Progenitor cell of endocrine pancreas (in vitro differentiated cells): Measurements from ENCODE around the gene SNRPB. TPM values are rescaled to one million over a fixed set of nuclear protein-coding genes. Genes with fewer than 3 reads are reported as not detected.
"Not testable (repeated sequence)": the region's sequence is repeated elsewhere in the genome, so short reads cannot be mapped to it uniquely, and the experiment has no call there.

Experiments used
- DNase-seq: peaks from one replicate; pipeline ENCODE4 v3.0.0; 2021; ENCODE audit warnings: low spot score; ENCODE audit not compliant: unreplicated experiment
- H3K27ac Mint-ChIP-seq: 2 replicates; pipeline ENCODE4 v1.8.0; 2021; ENCODE audit warnings: mild to moderate bottlenecking, moderate library complexity, mixed read lengths
- H3K27me3 Mint-ChIP-seq: 2 replicates; pipeline ENCODE4 v1.8.0; 2021; ENCODE audit warnings: mixed read lengths
- H3K36me3 Mint-ChIP-seq: 2 replicates; pipeline ENCODE4 v1.8.0; 2022; ENCODE audit warnings: mixed read lengths; ENCODE audit not compliant: insufficient read depth
- H3K4me1 Mint-ChIP-seq: 2 replicates; pipeline ENCODE4 v1.8.0; 2021; ENCODE audit warnings: low read depth, mixed read lengths
- H3K4me3 Mint-ChIP-seq: 2 replicates; pipeline ENCODE4 v1.8.0; 2021; ENCODE audit warnings: low read depth, mild to moderate bottlenecking, moderate library complexity, mixed read lengths
- H3K9me3 Mint-ChIP-seq: 2 replicates; pipeline ENCODE4 v1.8.0; 2021; ENCODE audit warnings: low read depth, mixed read lengths
- total RNA-seq: library from RNA; stranded (reverse); gene quantifications from 2 replicates; pipeline ENCODE4 v1.2.1, GENCODE V29; 2021
- TF ChIP-seq, protein P1 (sequence below): fragments of 200-600 bp; sonication (generic); IDR thresholded peaks from one replicate; pipeline ENCODE4 v1.5.0; 2021; ENCODE audit warnings: antibody characterized with exemption, mild to moderate bottlenecking; ENCODE audit not compliant: unreplicated experiment

Gene SNRPB
- total RNA-seq, 1 donor from 2014 or later = 169 TPM

DNA sequence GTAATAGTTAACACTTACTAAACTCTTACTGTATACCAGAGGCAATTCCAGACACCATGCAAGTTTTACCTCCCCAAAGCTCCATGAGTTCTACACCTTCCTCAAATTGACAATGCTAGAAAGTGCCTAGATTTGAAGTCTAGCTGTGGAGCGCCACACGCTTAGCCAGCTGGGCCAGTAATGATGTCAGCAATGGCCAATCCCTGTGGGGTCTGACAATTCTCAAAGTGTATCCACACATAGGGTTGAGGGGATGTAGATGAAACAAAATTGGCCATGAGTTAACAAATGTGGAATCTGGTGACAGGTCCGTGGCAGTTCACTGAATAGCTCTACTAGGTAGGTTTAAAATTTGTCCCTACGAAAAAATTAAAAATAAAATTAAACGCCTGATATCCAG, 36.9 kb upstream of the SNRPB start:
- H3K27me3 Mint-ChIP-seq = peaks cover 5% of the 10 kb centered on the region
- H3K9me3 Mint-ChIP-seq = peaks cover 5% of the 10 kb centered on the region
- no peak overlapping the region for H3K27ac Mint-ChIP-seq
- H3K36me3 Mint-ChIP-seq = peaks cover 6% of the 10 kb centered on the region
- DNase-seq = no peak
- H3K4me3 Mint-ChIP-seq = peak overlapping the region; percentile 100
- peaks cover 10% of the 10 kb centered on the region for H3K4me1 Mint-ChIP-seq
- TF ChIP-seq, protein P1, sequence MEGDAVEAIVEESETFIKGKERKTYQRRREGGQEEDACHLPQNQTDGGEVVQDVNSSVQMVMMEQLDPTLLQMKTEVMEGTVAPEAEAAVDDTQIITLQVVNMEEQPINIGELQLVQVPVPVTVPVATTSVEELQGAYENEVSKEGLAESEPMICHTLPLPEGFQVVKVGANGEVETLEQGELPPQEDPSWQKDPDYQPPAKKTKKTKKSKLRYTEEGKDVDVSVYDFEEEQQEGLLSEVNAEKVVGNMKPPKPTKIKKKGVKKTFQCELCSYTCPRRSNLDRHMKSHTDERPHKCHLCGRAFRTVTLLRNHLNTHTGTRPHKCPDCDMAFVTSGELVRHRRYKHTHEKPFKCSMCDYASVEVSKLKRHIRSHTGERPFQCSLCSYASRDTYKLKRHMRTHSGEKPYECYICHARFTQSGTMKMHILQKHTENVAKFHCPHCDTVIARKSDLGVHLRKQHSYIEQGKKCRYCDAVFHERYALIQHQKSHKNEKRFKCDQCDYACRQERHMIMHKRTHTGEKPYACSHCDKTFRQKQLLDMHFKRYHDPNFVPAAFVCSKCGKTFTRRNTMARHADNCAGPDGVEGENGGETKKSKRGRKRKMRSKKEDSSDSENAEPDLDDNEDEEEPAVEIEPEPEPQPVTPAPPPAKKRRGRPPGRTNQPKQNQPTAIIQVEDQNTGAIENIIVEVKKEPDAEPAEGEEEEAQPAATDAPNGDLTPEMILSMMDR = no peak

DNA sequence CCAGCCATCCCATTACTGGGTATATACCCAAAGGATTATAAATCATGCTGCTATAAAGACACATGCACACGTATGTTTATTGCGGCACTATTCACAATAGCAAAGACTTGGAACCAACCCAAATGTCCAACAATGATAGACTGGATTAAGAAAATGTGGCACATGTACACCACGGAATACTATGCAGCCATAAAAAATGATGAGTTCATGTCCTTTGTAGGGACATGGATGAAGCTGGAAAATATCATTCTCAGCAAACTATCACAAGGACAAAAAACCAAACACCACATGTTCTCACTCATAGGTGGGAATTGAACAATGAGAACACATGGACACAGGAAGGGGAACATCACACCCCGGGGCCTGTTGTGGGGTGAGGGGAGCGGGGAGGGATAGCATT, 35.8 kb upstream of the SNRPB start:
- H3K9me3 Mint-ChIP-seq, DNase-seq, H3K36me3 Mint-ChIP-seq, H3K4me3 Mint-ChIP-seq, H3K27ac Mint-ChIP-seq, H3K27me3 Mint-ChIP-seq, H3K4me1 Mint-ChIP-seq: not testable (repeated sequence)

DNA sequence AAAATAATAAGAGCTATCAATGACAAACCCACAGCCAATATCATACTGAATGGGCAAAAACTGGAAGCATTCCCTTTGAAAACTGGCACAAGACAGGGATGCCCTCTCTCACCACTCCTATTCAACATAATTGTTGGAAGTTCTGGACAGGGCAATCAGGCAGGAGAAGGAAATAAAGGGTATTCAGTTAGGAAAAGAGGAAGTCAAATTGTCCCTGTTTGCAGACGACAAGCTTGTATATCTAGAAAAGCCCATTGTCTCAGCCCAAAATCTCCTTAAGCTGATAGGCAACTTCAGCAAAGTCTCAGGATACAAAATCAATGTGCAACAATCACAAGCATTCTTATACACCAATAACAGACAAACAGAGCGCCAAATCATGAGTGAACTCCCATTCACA, 34.2 kb upstream of the SNRPB start:
- H3K9me3 Mint-ChIP-seq, H3K4me1 Mint-ChIP-seq, H3K27me3 Mint-ChIP-seq, H3K27ac Mint-ChIP-seq, H3K4me3 Mint-ChIP-seq, DNase-seq: not testable (repeated sequence)
- peaks cover 20% of the 10 kb centered on the region for H3K36me3 Mint-ChIP-seq

DNA sequence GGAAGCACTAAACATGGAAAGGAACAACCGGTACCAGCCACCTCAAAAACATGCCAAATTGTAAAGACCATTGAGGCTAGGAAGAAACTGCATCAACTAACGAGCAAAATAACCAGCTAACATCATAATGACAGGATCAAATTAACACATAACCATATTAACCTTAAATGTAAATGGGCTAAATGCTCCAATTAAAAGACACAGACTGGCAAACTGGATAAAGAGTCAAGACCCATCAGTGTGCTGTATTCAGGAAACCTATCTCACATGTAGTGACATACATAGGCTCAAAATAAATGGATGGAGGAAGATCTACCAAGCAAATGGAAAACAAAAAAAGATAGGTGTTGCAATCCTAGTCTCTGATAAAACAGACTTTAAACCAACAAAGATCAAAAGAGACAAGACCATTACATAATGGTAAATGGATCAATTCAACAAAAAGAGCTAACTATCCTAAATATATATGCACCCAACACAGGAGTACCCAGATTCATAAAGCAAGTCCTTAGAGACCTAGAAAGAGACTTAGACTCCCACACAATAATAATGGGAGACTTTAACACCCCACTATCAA, 32.3 kb upstream of the SNRPB start:
- not testable (repeated sequence) for H3K27me3 Mint-ChIP-seq, H3K9me3 Mint-ChIP-seq, H3K27ac Mint-ChIP-seq, H3K4me1 Mint-ChIP-seq, H3K4me3 Mint-ChIP-seq, DNase-seq
- H3K36me3 Mint-ChIP-seq = peaks cover 23% of the 10 kb centered on the region

DNA sequence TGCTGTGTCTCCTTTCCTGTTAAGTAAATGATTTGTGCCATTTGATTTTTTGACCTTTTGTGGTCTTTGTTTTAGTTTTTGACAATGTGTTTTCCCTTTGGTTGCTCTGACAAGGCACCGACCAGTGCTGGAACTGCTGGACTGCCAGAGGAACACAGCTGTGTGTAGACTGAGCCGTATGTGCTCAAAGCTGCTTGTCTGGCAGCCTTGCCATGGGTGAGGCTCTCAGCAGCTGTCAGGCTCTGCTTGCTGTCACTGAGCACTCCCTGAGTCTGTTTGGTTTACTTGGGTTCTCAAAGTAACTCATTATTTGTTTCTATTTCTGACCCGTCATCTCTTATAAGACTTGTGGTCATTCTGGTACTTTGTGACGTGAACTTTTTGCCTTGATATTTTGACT, 15.1 kb upstream of the SNRPB start:
- H3K36me3 Mint-ChIP-seq = peaks cover 25% of the 10 kb centered on the region
- no peak for DNase-seq
- H3K27ac Mint-ChIP-seq = no peak overlapping the region
- no peaks in the 10 kb centered on the region for H3K27me3 Mint-ChIP-seq
- TF ChIP-seq, protein P1 = no peak
- no peak overlapping the region for H3K4me3 Mint-ChIP-seq
- no peaks in the 10 kb centered on the region for H3K4me1 Mint-ChIP-seq
- no peaks in the 10 kb centered on the region for H3K9me3 Mint-ChIP-seq

DNA sequence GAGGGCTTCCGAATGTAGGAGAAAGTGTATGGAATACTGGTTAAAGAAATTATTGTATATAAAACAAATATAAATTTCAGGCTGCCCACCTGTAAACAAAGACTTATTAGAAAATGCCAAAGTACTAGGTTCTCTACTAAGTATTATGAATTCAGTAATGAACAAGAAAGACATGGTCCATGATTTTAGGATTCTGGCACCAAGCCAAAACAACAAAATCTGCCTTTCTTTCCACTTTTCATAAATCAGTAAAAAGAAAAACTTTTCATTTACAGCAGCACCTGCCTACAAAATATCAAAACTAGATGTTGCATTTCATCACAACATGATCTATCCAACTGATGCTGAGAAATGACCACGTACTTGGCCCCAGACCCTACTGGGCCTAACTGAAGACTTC, 14.5 kb upstream of the SNRPB start:
- Mint-ChIP-seq H3K4me3 (no peak overlapping the region), H3K27me3 (no peaks in the 10 kb centered on the region), H3K9me3 (no peaks in the 10 kb centered on the region), H3K4me1 (no peaks in the 10 kb centered on the region), H3K36me3 (peaks cover 25% of the 10 kb centered on the region), H3K27ac (no peak overlapping the region)
- DNase-seq = no peak
- TF ChIP-seq, protein P1 = no peak

DNA sequence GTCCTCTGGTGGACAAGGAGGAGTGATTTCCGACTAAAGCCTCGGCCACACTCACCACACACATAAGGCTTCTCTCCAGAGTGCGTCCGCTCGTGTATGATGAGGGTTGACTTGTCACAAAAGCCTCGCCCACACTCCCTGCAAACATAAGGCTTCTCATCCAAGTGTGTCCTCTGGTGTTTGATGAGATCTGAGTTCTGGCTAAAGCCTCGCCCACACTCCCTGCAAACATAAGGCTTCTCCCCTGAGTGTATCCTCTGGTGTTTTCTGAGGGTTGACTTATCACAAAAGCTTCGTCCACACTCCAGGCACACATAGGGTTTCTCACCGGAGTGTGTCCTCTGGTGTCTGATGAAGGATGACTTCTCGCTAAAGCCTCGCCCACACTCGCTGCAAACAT, 12.9 kb upstream of the SNRPB start:
- TF ChIP-seq, protein P1 = no peak
- H3K4me3 Mint-ChIP-seq = no peak overlapping the region
- H3K9me3 Mint-ChIP-seq = no peaks in the 10 kb centered on the region
- DNase-seq = no peak
- H3K27ac Mint-ChIP-seq = no peak overlapping the region
- no peaks in the 10 kb centered on the region for H3K27me3 Mint-ChIP-seq
- H3K36me3 Mint-ChIP-seq = peaks cover 23% of the 10 kb centered on the region
- no peaks in the 10 kb centered on the region for H3K4me1 Mint-ChIP-seq
